Prostate gland (tissue), 2 donors: ENCODE data around the gene PRKAR1B.

Source experiments
- CTCF ChIP-seq, 4 experiments: fragments of 200-600 bp in 2 of 4; fragments of 450-650 bp in 2 of 4; sonication (generic) in 2 of 4; IDR thresholded peaks; 1 replicate in 3 of 4; 2 replicates in 1 of 4; pipeline ENCODE4 v1.5.1; 2016 to 2019; ENCODE audit warnings: antibody characterized with exemption in 4 of 4, mild to moderate bottlenecking in 2 of 4, moderate library complexity in 2 of 4
- POLR2A ChIP-seq: fragments of 450-650 bp; IDR thresholded peaks from one replicate; pipeline ENCODE4 v1.6.1; 2016; ENCODE audit warnings: antibody characterized with exemption, mild to moderate bottlenecking

DNA sequence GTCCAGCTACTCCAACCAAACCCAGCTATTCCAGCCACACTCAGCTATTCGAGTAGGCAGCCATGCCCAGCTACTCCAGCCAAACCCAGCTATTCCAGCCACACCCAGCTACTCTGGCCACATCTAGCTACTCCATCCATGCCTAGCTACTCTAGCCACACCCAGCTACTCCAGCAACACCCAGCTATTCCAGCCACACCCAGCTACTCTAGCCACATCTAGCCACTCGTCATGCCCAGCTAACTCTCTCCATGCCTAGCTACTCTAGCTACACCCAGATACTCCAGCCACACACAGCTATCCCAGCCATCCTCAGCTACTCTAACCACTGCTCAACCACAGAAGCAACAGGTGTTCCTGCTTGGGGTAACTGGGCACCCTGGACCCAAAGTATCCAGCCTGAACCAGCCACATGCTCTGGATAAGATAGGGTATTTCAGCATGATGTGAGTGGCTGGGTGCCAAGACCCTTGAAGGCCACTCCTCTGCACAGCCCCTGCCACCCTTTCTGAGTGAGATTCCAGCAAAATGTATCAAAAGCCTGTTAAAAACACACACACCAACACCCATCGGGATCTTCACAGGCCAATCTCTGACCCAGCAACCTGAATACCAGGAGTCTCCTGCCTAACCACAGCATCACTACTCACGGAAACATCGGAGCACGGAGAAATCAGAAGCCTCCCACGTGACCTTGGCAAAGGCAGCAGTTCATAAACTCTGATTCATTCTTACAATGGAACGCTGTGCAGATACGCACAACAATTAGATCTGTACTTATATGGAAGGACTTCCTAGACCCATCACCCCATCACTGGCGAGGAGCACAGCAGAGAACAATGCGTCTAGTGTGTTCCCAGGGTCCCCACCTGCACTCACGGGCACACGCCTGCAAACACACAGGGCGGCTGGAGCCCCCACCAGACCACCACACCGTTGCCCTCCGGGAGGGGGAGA lies 52.3 kb downstream of the PRKAR1B start:
- no peak for TF ChIP-seq CTCF (IDR thresholded peaks at IDR 0.05)
- no peak for TF ChIP-seq POLR2A
